Measurements from ENCODE around the gene ATP5PO. TPM values are rescaled to one million over a fixed set of nuclear protein-coding genes. Genes with fewer than 3 reads are reported as not detected.

ATP5PO gene
- total and polyA plus RNA-seq, 2 experiments from 2014 or later: 215 to 354 TPM

DNA sequence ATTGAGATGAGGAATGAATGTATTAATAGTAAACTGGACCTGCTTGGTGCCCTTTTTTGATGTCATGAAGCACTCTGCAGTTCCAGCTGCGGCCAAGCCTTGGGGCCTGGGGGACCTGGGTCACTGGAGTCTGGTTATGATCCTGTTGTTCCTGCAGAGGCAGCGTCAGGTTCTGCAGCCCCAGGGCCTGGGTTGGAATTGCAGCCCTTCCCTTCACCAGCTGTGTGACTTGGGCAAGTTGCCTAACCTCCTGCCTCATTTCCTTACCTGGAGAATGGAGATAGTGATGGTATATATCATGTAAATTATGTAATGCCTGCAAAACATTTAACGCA lies 9.1 kb upstream of the ATP5PO start:
- Histone ChIP-seq H2AFZ (peak overlapping the region; percentile 70), H4K20me1 (ENCODE audit: insufficient read depth, poor library complexity, severe bottlenecking) (no peaks in the 10 kb centered on the region), H3K9me2 (replicated peaks; ENCODE audit: insufficient read depth) (no peaks in the 10 kb centered on the region), H3K9me3 (ENCODE audit: low read depth) (no peaks in the 10 kb centered on the region), H3K4me3 (no peak overlapping the region), H3K4me1 (ENCODE audit: insufficient read depth) (no peaks in the 10 kb centered on the region), H3K79me2 (no peaks in the 10 kb centered on the region), H3K36me3 (replicated peaks; ENCODE audit: insufficient read depth, low read depth) (no peaks in the 10 kb centered on the region), H3K4me2 (no peak overlapping the region), H3K27ac (no peak overlapping the region), H3K27me3 (no peaks in the 10 kb centered on the region)
- TF ChIP-seq EZH2 (IDR thresholded peaks at IDR 0.05; ENCODE audit: borderline replicate concordance): no peak
- no peak for TF ChIP-seq EZH2phosphoT487 (IDR thresholded peaks at IDR 0.05; ENCODE audit: low read depth, severe bottlenecking, unreplicated experiment)
- TF ChIP-seq, protein P1, sequence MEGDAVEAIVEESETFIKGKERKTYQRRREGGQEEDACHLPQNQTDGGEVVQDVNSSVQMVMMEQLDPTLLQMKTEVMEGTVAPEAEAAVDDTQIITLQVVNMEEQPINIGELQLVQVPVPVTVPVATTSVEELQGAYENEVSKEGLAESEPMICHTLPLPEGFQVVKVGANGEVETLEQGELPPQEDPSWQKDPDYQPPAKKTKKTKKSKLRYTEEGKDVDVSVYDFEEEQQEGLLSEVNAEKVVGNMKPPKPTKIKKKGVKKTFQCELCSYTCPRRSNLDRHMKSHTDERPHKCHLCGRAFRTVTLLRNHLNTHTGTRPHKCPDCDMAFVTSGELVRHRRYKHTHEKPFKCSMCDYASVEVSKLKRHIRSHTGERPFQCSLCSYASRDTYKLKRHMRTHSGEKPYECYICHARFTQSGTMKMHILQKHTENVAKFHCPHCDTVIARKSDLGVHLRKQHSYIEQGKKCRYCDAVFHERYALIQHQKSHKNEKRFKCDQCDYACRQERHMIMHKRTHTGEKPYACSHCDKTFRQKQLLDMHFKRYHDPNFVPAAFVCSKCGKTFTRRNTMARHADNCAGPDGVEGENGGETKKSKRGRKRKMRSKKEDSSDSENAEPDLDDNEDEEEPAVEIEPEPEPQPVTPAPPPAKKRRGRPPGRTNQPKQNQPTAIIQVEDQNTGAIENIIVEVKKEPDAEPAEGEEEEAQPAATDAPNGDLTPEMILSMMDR (IDR thresholded peaks at IDR 0.05; ENCODE audit: poor library complexity): no peak
- 79% methylated on average over 3 of the region's 3 CpGs for WGBS (ENCODE audit: low lambda C conversion rate, missing lambda C conversion rate)
- no peak for DNase-seq (ENCODE audit: low spot score)

DNA sequence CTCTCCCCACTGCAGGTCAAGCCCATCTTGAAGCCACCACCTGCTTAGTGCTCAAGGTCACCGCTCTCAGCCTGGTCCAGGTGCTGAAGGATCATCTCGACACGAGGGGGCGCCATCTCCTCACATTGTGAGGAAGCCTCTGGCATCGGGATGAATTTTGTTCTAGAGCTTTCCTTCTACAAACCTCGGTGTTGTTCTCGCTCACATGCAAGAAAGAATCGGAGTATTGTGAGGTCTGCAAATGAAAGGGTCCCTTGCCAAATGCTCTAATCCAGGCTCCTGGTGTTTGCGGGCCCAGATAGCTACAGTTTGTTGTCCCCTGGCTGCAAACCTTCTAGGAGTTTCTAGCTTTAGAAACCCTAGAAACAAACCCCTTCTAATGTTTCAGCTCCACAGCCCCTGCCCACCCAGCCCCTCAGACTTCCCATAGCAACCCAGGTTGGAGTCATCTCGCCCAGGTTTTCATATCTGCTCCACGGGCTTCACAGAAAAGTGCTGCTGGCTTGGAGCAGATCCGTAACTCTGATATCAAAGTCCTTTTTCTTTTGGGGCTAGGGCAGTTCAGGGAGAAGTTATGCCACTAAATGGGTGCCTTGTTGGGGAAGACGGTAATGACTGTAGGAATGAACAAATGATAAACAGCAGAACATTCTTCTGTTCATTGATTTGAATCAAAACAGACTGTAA lies 8.6 kb upstream of the ATP5PO start:
- H3K79me2 ChIP-seq: no peaks in the 10 kb centered on the region
- H3K36me3 ChIP-seq (replicated peaks; ENCODE audit: insufficient read depth, low read depth): no peaks in the 10 kb centered on the region
- no peak for TF ChIP-seq EZH2 (IDR thresholded peaks at IDR 0.05; ENCODE audit: borderline replicate concordance)
- TF ChIP-seq, protein P1 (IDR thresholded peaks at IDR 0.05; ENCODE audit: poor library complexity): peak; percentile 92
- no peaks in the 10 kb centered on the region for H3K9me2 ChIP-seq (replicated peaks; ENCODE audit: insufficient read depth)
- 30% methylated on average over 13 of the region's 13 CpGs for whole genome bisulfite sequencing (ENCODE audit: low lambda C conversion rate, missing lambda C conversion rate)
- H3K27me3 ChIP-seq: no peaks in the 10 kb centered on the region
- no peaks in the 10 kb centered on the region for H3K4me1 ChIP-seq (ENCODE audit: insufficient read depth)
- peak overlapping the region; percentile 54 for H3K4me2 ChIP-seq
- H3K27ac ChIP-seq: no peak overlapping the region
- no peaks in the 10 kb centered on the region for H4K20me1 ChIP-seq (ENCODE audit: insufficient read depth, poor library complexity, severe bottlenecking)
- no peak overlapping the region for H3K4me3 ChIP-seq
- peak overlapping the region; percentile 70 for H2AFZ ChIP-seq
- peak; percentile 94 for DNase-seq (ENCODE audit: low spot score)
- H3K9me3 ChIP-seq (ENCODE audit: low read depth): no peaks in the 10 kb centered on the region

DNA sequence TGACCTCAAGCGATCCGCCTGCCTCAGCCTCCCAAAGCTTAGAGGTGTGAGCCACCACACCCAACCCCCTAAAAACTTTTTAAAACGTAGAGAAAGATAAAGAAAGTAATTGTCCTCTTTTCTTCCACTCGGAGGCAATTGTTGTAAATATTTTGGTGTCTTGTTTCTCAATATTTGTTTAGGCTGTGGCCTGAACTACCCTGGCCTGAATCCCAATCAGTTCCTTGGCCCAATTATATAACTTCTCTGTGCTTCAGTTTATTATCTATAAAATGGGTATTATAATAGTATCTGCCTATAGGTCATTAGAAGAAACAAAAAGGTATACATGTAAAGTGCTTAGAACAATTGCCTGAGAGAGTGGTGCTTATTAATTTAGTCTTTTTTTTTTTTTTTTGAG lies 1.8 kb upstream of the ATP5PO start:
- no peaks in the 10 kb centered on the region for H3K36me3 ChIP-seq (replicated peaks; ENCODE audit: insufficient read depth, low read depth)
- H3K27me3 ChIP-seq: no peaks in the 10 kb centered on the region
- DNase-seq (ENCODE audit: low spot score): no peak
- no peaks in the 10 kb centered on the region for H4K20me1 ChIP-seq (ENCODE audit: insufficient read depth, poor library complexity, severe bottlenecking)
- no peaks in the 10 kb centered on the region for H3K9me2 ChIP-seq (replicated peaks; ENCODE audit: insufficient read depth)
- H3K27ac ChIP-seq: no peak overlapping the region
- peaks cover 31% of the 10 kb centered on the region for H3K79me2 ChIP-seq
- TF ChIP-seq EZH2phosphoT487 (IDR thresholded peaks at IDR 0.05; ENCODE audit: low read depth, severe bottlenecking, unreplicated experiment) (no peak), EZH2 (IDR thresholded peaks at IDR 0.05; ENCODE audit: borderline replicate concordance) (no peak)
- TF ChIP-seq, protein P1 (IDR thresholded peaks at IDR 0.05; ENCODE audit: poor library complexity): no peak
- no peak overlapping the region for H2AFZ ChIP-seq
- no peak overlapping the region for H3K4me2 ChIP-seq
- peaks cover 7% of the 10 kb centered on the region for H3K4me1 ChIP-seq (ENCODE audit: insufficient read depth)
- H3K9me3 ChIP-seq (ENCODE audit: low read depth): no peaks in the 10 kb centered on the region
- H3K4me3 ChIP-seq: no peak overlapping the region
- 71% methylated on average over 4 of the region's 4 CpGs for WGBS (ENCODE audit: low lambda C conversion rate, missing lambda C conversion rate)

All from hepatocyte (in vitro differentiated cells).